ENCODE results near the gene KCNK5.

DNA sequence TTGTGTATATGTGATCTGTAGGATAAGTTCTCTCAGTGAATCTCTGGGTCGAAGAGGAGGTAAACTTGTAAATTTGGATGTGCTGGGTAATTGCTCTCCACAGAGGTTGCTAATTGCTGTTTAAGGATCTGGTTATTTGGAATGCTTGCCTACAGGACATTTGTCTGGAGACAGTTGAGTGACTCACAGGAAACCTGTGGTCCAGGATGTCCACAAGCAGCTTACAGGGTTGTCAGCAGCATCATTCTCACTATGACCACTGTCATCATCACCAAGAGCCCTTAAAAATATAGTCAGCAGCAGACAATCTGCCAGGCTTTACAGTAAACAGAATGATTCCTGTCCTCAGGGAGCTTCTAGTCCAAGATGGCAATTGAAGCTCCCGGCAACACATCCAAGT, 31.2 kb upstream of the KCNK5 start:
- TF ChIP-seq, protein P1, sequence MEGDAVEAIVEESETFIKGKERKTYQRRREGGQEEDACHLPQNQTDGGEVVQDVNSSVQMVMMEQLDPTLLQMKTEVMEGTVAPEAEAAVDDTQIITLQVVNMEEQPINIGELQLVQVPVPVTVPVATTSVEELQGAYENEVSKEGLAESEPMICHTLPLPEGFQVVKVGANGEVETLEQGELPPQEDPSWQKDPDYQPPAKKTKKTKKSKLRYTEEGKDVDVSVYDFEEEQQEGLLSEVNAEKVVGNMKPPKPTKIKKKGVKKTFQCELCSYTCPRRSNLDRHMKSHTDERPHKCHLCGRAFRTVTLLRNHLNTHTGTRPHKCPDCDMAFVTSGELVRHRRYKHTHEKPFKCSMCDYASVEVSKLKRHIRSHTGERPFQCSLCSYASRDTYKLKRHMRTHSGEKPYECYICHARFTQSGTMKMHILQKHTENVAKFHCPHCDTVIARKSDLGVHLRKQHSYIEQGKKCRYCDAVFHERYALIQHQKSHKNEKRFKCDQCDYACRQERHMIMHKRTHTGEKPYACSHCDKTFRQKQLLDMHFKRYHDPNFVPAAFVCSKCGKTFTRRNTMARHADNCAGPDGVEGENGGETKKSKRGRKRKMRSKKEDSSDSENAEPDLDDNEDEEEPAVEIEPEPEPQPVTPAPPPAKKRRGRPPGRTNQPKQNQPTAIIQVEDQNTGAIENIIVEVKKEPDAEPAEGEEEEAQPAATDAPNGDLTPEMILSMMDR (IDR thresholded peaks at IDR 0.05; ENCODE audit: poor library complexity, severe bottlenecking) = no peak
- TF ChIP-seq EP300 (conservative IDR thresholded peaks at IDR 0.05; ENCODE audit: poor library complexity, severe bottlenecking) (no peak), EZH2 (IDR thresholded peaks at IDR 0.05; ENCODE audit: borderline replicate concordance, insufficient read depth, low read length, poor library complexity, severe bottlenecking) (no peak), POLR2AphosphoS5 (IDR thresholded peaks at IDR 0.05) (no peak), SMC3 (conservative IDR thresholded peaks at IDR 0.05; ENCODE audit: poor library complexity) (no peak), RAD21 (conservative IDR thresholded peaks at IDR 0.05) (no peak)
- TF ChIP-seq, protein P2, sequence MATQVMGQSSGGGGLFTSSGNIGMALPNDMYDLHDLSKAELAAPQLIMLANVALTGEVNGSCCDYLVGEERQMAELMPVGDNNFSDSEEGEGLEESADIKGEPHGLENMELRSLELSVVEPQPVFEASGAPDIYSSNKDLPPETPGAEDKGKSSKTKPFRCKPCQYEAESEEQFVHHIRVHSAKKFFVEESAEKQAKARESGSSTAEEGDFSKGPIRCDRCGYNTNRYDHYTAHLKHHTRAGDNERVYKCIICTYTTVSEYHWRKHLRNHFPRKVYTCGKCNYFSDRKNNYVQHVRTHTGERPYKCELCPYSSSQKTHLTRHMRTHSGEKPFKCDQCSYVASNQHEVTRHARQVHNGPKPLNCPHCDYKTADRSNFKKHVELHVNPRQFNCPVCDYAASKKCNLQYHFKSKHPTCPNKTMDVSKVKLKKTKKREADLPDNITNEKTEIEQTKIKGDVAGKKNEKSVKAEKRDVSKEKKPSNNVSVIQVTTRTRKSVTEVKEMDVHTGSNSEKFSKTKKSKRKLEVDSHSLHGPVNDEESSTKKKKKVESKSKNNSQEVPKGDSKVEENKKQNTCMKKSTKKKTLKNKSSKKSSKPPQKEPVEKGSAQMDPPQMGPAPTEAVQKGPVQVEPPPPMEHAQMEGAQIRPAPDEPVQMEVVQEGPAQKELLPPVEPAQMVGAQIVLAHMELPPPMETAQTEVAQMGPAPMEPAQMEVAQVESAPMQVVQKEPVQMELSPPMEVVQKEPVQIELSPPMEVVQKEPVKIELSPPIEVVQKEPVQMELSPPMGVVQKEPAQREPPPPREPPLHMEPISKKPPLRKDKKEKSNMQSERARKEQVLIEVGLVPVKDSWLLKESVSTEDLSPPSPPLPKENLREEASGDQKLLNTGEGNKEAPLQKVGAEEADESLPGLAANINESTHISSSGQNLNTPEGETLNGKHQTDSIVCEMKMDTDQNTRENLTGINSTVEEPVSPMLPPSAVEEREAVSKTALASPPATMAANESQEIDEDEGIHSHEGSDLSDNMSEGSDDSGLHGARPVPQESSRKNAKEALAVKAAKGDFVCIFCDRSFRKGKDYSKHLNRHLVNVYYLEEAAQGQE (IDR thresholded peaks at IDR 0.05; ENCODE audit: borderline replicate concordance) = no peak

Data from neural cell (in vitro differentiated cells).